ENCODE results near the gene GJC1.

GJC1 gene

GRCh38 chr17:44829523-44830358, at the start of gene GJC1:
TSS of gene GJC1 (minus strand) at chr17:44830287. CDS start at chr17:44805817, 24,470 bp downstream.
- no peak for DNase-seq (ENCODE audit: low read depth, low spot score)
- H3K36me3 ChIP-seq (ENCODE audit: control insufficient read depth, insufficient read depth, low read length), result no peaks in the 10 kb centered on the region
- H3K27me3 ChIP-seq (ENCODE audit: control insufficient read depth, insufficient read depth, low read length), result no peaks in the 10 kb centered on the region
- no peaks in the 10 kb centered on the region for H3K4me1 ChIP-seq (ENCODE audit: control insufficient read depth, insufficient read depth, low read length)
- peak within 1 kb of the TSS; percentile 96 for H3K4me3 ChIP-seq (ENCODE audit: low read length)
- H3K27ac ChIP-seq (ENCODE audit: low read length), result no peak within 1 kb of the TSS
- no CpG with 5 or more reads among the region's 123 CpGs for WGBS (ENCODE audit: insufficient coverage, insufficient read length)
- no peaks in the 10 kb centered on the region for H3K9me3 ChIP-seq (ENCODE audit: control insufficient read depth, insufficient read depth, low read length)

GRCh38 chr17:44879376-44879775, 49.3 kb upstream of the GJC1 start:
- H3K4me3 ChIP-seq (ENCODE audit: low read length), result no peak overlapping the region
- peaks cover 18% of the 10 kb centered on the region; the same call in 1 of the 2 replicates for H3K36me3 ChIP-seq (ENCODE audit: control insufficient read depth, insufficient read depth, low read length)
- WGBS (ENCODE audit: insufficient coverage, insufficient read length), result no CpG with 5 or more reads among the region's 6 CpGs
- DNase-seq (ENCODE audit: low read depth, low spot score), result no peak
- H3K27me3 ChIP-seq (ENCODE audit: control insufficient read depth, insufficient read depth, low read length), result no peaks in the 10 kb centered on the region
- no peaks in the 10 kb centered on the region for H3K9me3 ChIP-seq (ENCODE audit: control insufficient read depth, insufficient read depth, low read length)
- H3K4me1 ChIP-seq (ENCODE audit: control insufficient read depth, insufficient read depth, low read length), result no peaks in the 10 kb centered on the region
- no peak overlapping the region for H3K27ac ChIP-seq (ENCODE audit: low read length)

- Histone ChIP-seq H3K9me3 (ENCODE audit: control insufficient read depth, insufficient read depth, low read length) (no peaks in the 10 kb centered on the region), H3K36me3 (ENCODE audit: control insufficient read depth, insufficient read depth, low read length) (peaks cover 18% of the 10 kb centered on the region; the same call in 1 of the 2 replicates), H3K4me1 (ENCODE audit: control insufficient read depth, insufficient read depth, low read length) (no peaks in the 10 kb centered on the region), H3K27me3 (ENCODE audit: control insufficient read depth, insufficient read depth, low read length) (no peaks in the 10 kb centered on the region), H3K4me3 (ENCODE audit: low read length) (no peak overlapping the region), H3K27ac (ENCODE audit: low read length) (no peak overlapping the region)
- DNase-seq (ENCODE audit: low read depth, low spot score), result no peak
- no CpG with 5 or more reads among the region's 6 CpGs for WGBS (ENCODE audit: insufficient coverage, insufficient read length)
Observed at GRCh38 chr17:44878627-44879221, 48.6 kb upstream of the GJC1 start.

GRCh38 chr17:44877121-44877520, 47.0 kb upstream of the GJC1 start:
- WGBS (ENCODE audit: insufficient coverage, insufficient read length), result no CpG with 5 or more reads among the region's 5 CpGs
- H3K27ac ChIP-seq (ENCODE audit: low read length), result no peak overlapping the region
- H3K4me3 ChIP-seq (ENCODE audit: low read length), result no peak overlapping the region
- H3K9me3 ChIP-seq (ENCODE audit: control insufficient read depth, insufficient read depth, low read length), result no peaks in the 10 kb centered on the region
- DNase-seq (ENCODE audit: low read depth, low spot score), result no peak
- no peaks in the 10 kb centered on the region for H3K4me1 ChIP-seq (ENCODE audit: control insufficient read depth, insufficient read depth, low read length)
- H3K27me3 ChIP-seq (ENCODE audit: control insufficient read depth, insufficient read depth, low read length), result no peaks in the 10 kb centered on the region
- H3K36me3 ChIP-seq (ENCODE audit: control insufficient read depth, insufficient read depth, low read length), result peaks cover 17% of the 10 kb centered on the region; the same call in 1 of the 2 replicates

- WGBS (ENCODE audit: insufficient coverage, insufficient read length), result no CpG with 5 or more reads among the region's 6 CpGs
- DNase-seq (ENCODE audit: low read depth, low spot score), result no peak
- Histone ChIP-seq H3K27me3 (ENCODE audit: control insufficient read depth, insufficient read depth, low read length) (no peaks in the 10 kb centered on the region), H3K4me3 (ENCODE audit: low read length) (no peak overlapping the region), H3K4me1 (ENCODE audit: control insufficient read depth, insufficient read depth, low read length) (no peaks in the 10 kb centered on the region), H3K36me3 (ENCODE audit: control insufficient read depth, insufficient read depth, low read length) (peaks cover 13% of the 10 kb centered on the region; the same call in 1 of the 2 replicates), H3K27ac (ENCODE audit: low read length) (no peak overlapping the region), H3K9me3 (ENCODE audit: control insufficient read depth, insufficient read depth, low read length) (no peaks in the 10 kb centered on the region)
Observed at GRCh38 chr17:44875761-44876160, 45.7 kb upstream of the GJC1 start.

- no peak for DNase-seq (ENCODE audit: low read depth, low spot score)
- Histone ChIP-seq H3K27ac (ENCODE audit: low read length) (no peak overlapping the region), H3K36me3 (ENCODE audit: control insufficient read depth, insufficient read depth, low read length) (peaks cover 11% of the 10 kb centered on the region; the same call in 1 of the 2 replicates), H3K9me3 (ENCODE audit: control insufficient read depth, insufficient read depth, low read length) (no peaks in the 10 kb centered on the region), H3K4me1 (ENCODE audit: control insufficient read depth, insufficient read depth, low read length) (no peaks in the 10 kb centered on the region), H3K27me3 (ENCODE audit: control insufficient read depth, insufficient read depth, low read length) (no peaks in the 10 kb centered on the region), H3K4me3 (ENCODE audit: low read length) (no peak overlapping the region)
- WGBS (ENCODE audit: insufficient coverage, insufficient read length), result no CpG with 5 or more reads among the region's 9 CpGs
Observed at GRCh38 chr17:44872131-44872768, 42.2 kb upstream of the GJC1 start.

GRCh38 chr17:44871556-44871955, 41.5 kb upstream of the GJC1 start:
- Histone ChIP-seq H3K36me3 (ENCODE audit: control insufficient read depth, insufficient read depth, low read length) (peaks cover 11% of the 10 kb centered on the region; the same call in 1 of the 2 replicates), H3K9me3 (ENCODE audit: control insufficient read depth, insufficient read depth, low read length) (no peaks in the 10 kb centered on the region), H3K27me3 (ENCODE audit: control insufficient read depth, insufficient read depth, low read length) (no peaks in the 10 kb centered on the region), H3K4me3 (ENCODE audit: low read length) (no peak overlapping the region), H3K27ac (ENCODE audit: low read length) (no peak overlapping the region), H3K4me1 (ENCODE audit: control insufficient read depth, insufficient read depth, low read length) (no peaks in the 10 kb centered on the region)
- no peak for DNase-seq (ENCODE audit: low read depth, low spot score)
- no CpG with 5 or more reads among the region's 12 CpGs for WGBS (ENCODE audit: insufficient coverage, insufficient read length)

GRCh38 chr17:44867841-44868240, 37.8 kb upstream of the GJC1 start:
- Histone ChIP-seq H3K4me3 (ENCODE audit: low read length) (no peak overlapping the region), H3K27ac (ENCODE audit: low read length) (no peak overlapping the region), H3K36me3 (ENCODE audit: control insufficient read depth, insufficient read depth, low read length) (peaks cover 20% of the 10 kb centered on the region), H3K9me3 (ENCODE audit: control insufficient read depth, insufficient read depth, low read length) (no peaks in the 10 kb centered on the region), H3K4me1 (ENCODE audit: control insufficient read depth, insufficient read depth, low read length) (no peaks in the 10 kb centered on the region), H3K27me3 (ENCODE audit: control insufficient read depth, insufficient read depth, low read length) (no peaks in the 10 kb centered on the region)
- WGBS (ENCODE audit: insufficient coverage, insufficient read length), result no CpG with 5 or more reads among the region's 3 CpGs
- no peak for DNase-seq (ENCODE audit: low read depth, low spot score)

GRCh38 chr17:44865931-44866330, 35.8 kb upstream of the GJC1 start:
- H3K36me3 ChIP-seq (ENCODE audit: control insufficient read depth, insufficient read depth, low read length), result peaks cover 24% of the 10 kb centered on the region
- DNase-seq (ENCODE audit: low read depth, low spot score), result no peak
- WGBS (ENCODE audit: insufficient coverage, insufficient read length), result no CpG with 5 or more reads among the region's 6 CpGs

GRCh38 chr17:44865231-44865660, 35.2 kb upstream of the GJC1 start:
- no peak overlapping the region for H3K27ac ChIP-seq (ENCODE audit: low read length)
- H3K4me3 ChIP-seq (ENCODE audit: low read length), result no peak overlapping the region
- peak; percentile 63 for DNase-seq (ENCODE audit: low read depth, low spot score)
- H3K27me3 ChIP-seq (ENCODE audit: control insufficient read depth, insufficient read depth, low read length), result no peaks in the 10 kb centered on the region
- H3K9me3 ChIP-seq (ENCODE audit: control insufficient read depth, insufficient read depth, low read length), result no peaks in the 10 kb centered on the region
- no CpG with 5 or more reads among the region's 1 CpG for WGBS (ENCODE audit: insufficient coverage, insufficient read length)
- H3K4me1 ChIP-seq (ENCODE audit: control insufficient read depth, insufficient read depth, low read length), result no peaks in the 10 kb centered on the region
- peaks cover 26% of the 10 kb centered on the region for H3K36me3 ChIP-seq (ENCODE audit: control insufficient read depth, insufficient read depth, low read length)

More at GRCh38 chr17:44865931-44866330, 35.8 kb upstream of the GJC1 start:
- no peak overlapping the region for H3K4me3 ChIP-seq (ENCODE audit: low read length)
- no peaks in the 10 kb centered on the region for H3K4me1 ChIP-seq (ENCODE audit: control insufficient read depth, insufficient read depth, low read length)
- H3K27ac ChIP-seq (ENCODE audit: low read length), result no peak overlapping the region
- no peaks in the 10 kb centered on the region for H3K9me3 ChIP-seq (ENCODE audit: control insufficient read depth, insufficient read depth, low read length)
- no peaks in the 10 kb centered on the region for H3K27me3 ChIP-seq (ENCODE audit: control insufficient read depth, insufficient read depth, low read length)

Data from iPS DF 6.9 (cell line).